Effector memory CD4-positive, alpha-beta T cell (primary cell): ENCODE measurements around the gene KCTD17.

ENCODE experiments used
- DNase-seq, 3 donors: peaks; one replicate each; pipeline ENCODE4 v3.0.0-alpha.2; 2020
- H3K27ac ChIP-seq: 2 replicates; pipeline ENCODE4 v1.7.0; 2013; ENCODE audit warnings: mild to moderate bottlenecking, low read length, moderate library complexity; ENCODE audit not compliant: insufficient read depth, poor library complexity, severe bottlenecking
- H3K27me3 ChIP-seq: replicated peaks from 2 replicates; pipeline ENCODE4 v1.7.0; 2013; ENCODE audit warnings: mild to moderate bottlenecking, low read length; ENCODE audit not compliant: insufficient read depth, control insufficient read depth, poor library complexity, severe bottlenecking
- H3K36me3 ChIP-seq: 2 replicates; pipeline ENCODE4 v1.7.0; 2013; ENCODE audit warnings: mild to moderate bottlenecking, low read length, moderate library complexity; ENCODE audit not compliant: control insufficient read depth, insufficient read depth
- H3K4me1 ChIP-seq: 2 replicates; pipeline ENCODE4 v1.7.0; 2013; ENCODE audit warnings: low read length, mild to moderate bottlenecking; ENCODE audit not compliant: control insufficient read depth, insufficient read depth, poor library complexity, severe bottlenecking
- H3K4me3 ChIP-seq: 2 replicates; pipeline ENCODE4 v1.7.0; 2013; ENCODE audit warnings: low read length, low read depth, mild to moderate bottlenecking; ENCODE audit not compliant: insufficient read depth, poor library complexity, severe bottlenecking
- H3K9me3 ChIP-seq: 2 replicates; pipeline ENCODE4 v1.7.0; 2013; ENCODE audit warnings: mild to moderate bottlenecking, low read length, moderate library complexity; ENCODE audit not compliant: control insufficient read depth

KCTD17 gene

GRCh38 chr22:37037669-37038068 is 13.9 kb upstream of the KCTD17 start:
- no peaks in the 10 kb centered on the region for H3K4me1 ChIP-seq
- no peak overlapping the region for H3K27ac ChIP-seq
- no peaks in the 10 kb centered on the region for H3K9me3 ChIP-seq
- peaks cover 5% of the 10 kb centered on the region for H3K27me3 ChIP-seq
- H3K4me3 ChIP-seq = no peak overlapping the region
- H3K36me3 ChIP-seq = no peaks in the 10 kb centered on the region
- no peak for DNase-seq

- H3K4me3 ChIP-seq = no peak overlapping the region
- H3K27ac ChIP-seq = no peak overlapping the region
- H3K9me3 ChIP-seq = no peaks in the 10 kb centered on the region
- peaks cover 5% of the 10 kb centered on the region for H3K27me3 ChIP-seq
- no peak for DNase-seq
- H3K4me1 ChIP-seq = no peaks in the 10 kb centered on the region
- no peaks in the 10 kb centered on the region for H3K36me3 ChIP-seq
Measured at GRCh38 chr22:37039466-37039865, 12.1 kb upstream of the KCTD17 start.

GRCh38 chr22:37043209-37043827 is 8.2 kb upstream of the KCTD17 start:
- no peaks in the 10 kb centered on the region for H3K27me3 ChIP-seq
- no peak overlapping the region for H3K27ac ChIP-seq
- no peaks in the 10 kb centered on the region for H3K9me3 ChIP-seq
- no peak overlapping the region for H3K4me3 ChIP-seq
- H3K4me1 ChIP-seq = no peaks in the 10 kb centered on the region
- no peak for DNase-seq
- no peaks in the 10 kb centered on the region for H3K36me3 ChIP-seq

DNA sequence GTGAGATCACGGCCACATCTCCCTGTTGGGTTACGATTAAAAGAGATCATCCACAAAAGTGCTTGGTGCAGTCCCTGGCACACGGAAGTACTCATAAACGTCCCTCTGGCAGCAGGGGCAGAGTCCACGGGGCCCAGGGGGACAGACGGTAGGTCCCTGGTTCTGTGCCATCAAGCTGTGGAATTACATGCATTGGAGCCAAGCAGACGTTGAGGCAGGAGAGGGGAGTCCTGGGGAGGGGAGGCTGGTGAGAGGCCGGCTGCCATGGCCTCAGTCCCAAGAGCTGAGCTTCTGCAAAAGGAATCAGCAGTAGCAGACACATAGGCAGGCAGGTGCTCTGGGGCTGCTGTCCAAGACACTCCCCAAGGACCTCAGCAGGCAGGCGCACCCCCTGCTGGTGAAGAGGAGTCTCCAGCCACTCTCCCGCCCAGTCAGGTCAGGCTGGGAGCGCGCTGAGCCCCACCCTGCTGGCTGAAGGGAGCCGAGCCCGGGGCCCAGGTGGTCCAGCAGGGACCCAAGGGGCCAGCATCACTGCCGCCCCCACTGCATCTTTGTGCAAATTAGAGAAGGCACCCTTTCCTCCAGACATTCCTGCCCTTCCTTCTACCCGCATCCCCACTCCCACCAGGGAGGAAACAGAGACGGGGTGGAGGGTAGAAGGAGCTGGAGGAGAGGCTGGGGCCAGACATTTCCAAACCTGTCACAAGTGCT is 7.6 kb upstream of the KCTD17 start:
- H3K36me3 ChIP-seq = no peaks in the 10 kb centered on the region
- no peak for DNase-seq
- H3K4me3 ChIP-seq = no peak overlapping the region
- no peaks in the 10 kb centered on the region for H3K4me1 ChIP-seq
- H3K9me3 ChIP-seq = no peaks in the 10 kb centered on the region
- H3K27ac ChIP-seq = no peak overlapping the region
- H3K27me3 ChIP-seq = no peaks in the 10 kb centered on the region

DNA sequence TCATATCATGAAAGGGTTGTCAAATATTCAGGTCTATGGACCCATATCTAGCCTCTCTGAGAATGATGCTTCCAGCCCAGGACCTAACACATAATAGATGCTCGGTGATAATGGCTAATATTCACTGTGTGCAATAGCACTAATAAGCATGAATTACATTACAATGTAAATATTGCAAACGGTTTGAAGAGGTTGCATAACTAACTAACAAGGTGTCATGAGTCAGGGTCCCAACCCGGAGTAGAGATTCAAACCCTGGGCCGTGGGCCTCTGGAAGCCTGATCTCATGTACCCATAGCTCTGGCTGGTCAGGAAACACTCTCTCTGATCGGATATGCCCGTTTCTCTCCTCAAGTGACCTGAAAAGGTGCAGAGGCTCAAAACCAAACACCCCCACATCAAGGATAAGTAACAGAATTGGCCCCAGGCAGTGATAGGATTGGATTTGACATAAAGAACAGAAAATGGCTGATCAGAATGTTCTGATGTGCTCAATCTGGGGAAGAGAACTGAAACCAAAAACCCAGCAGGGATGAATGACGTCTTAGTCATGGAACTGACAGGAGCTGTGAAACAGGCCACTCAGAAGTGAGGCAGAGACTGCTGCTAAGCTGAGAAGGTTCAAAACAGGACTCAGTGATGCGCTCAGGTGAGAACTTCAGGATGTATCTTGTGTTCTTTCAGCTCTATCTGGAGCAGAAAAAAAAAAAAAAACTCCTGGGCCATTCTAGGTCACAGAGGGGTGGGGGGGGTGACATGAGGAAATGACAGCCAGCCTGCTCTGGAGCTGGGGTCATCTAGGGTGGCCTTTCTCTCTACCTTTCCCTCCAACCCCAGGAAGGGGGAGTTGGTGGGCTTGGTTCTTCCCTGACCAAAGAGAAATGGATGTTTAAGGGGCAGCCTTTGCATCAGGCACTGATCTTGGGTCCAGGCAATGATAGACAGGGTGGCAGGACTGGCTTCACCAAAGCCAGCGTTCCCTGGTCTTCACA is 6.6 kb upstream of the KCTD17 start:
- no peak for DNase-seq
- Histone ChIP-seq H3K9me3 (no peaks in the 10 kb centered on the region), H3K4me3 (no peak overlapping the region), H3K27ac (no peak overlapping the region), H3K4me1 (no peaks in the 10 kb centered on the region), H3K36me3 (no peaks in the 10 kb centered on the region), H3K27me3 (no peaks in the 10 kb centered on the region)

DNA sequence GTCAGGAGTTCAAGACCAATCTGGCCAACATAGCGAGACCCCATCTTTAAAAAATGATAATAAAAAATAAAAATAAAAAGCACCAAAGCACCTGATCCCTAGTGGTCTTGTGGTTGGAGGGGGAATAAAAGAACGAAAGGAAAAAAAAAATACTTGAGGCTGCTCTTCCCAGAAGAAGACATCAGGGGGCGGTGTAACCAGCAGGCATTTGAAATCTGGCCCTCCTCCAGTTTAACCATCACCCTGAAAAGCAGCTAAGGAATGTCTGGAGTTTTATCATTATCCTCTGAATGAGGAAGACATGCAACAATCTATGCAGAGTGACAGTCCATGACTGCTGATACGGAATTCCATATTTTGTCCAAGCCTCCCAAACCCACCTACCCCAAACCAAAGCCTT is 5.6 kb upstream of the KCTD17 start:
- Histone ChIP-seq H3K27ac (no peak overlapping the region), H3K27me3 (no peaks in the 10 kb centered on the region), H3K9me3 (no peaks in the 10 kb centered on the region), H3K4me1 (no peaks in the 10 kb centered on the region), H3K36me3 (no peaks in the 10 kb centered on the region), H3K4me3 (no peak overlapping the region)
- DNase-seq = no peak

DNA sequence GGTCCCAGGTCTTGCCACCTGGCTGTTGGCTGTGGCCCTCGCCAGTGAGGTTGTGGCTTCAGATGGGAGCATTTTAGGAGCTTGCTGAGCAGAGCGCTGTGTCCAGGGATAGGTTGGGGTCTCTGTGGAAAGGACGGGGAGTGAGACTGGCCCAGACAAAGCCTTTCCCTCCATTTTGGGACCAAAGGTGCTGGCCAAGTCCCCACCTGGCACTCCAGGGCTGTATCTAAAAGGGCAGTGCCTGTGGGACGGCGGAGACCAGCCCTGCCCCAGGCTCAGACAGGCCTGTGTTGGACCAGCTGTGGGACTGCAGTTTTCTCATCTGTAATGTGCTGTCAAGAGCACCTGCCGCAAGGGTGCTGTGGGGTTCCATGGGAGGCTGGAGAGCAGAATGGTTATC is 5.0 kb upstream of the KCTD17 start:
- Histone ChIP-seq H3K4me3 (no peak overlapping the region), H3K9me3 (no peaks in the 10 kb centered on the region), H3K27ac (no peak overlapping the region), H3K27me3 (no peaks in the 10 kb centered on the region), H3K36me3 (no peaks in the 10 kb centered on the region), H3K4me1 (no peaks in the 10 kb centered on the region)
- DNase-seq = no peak

DNA sequence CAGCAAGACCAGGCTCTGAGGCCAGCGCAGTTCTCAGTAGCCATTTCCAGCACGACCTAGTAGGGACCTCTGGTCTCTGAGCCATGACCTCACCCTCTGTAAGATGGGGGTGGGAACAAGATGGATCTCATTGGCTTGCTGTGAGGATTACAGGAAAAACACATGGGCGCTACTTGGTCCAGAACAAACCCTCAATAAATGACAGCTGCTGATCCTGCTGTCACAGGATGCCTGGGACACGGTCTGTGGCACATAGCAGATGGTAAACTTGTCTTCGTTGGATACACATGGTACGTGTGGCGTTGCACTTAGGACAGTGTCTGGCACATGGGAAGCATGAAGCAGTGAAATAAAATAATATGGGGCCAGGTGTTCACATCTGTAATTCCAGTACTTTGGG is 4.5 kb upstream of the KCTD17 start:
- no peak overlapping the region for H3K27ac ChIP-seq
- no peak overlapping the region for H3K4me3 ChIP-seq
- H3K4me1 ChIP-seq = no peaks in the 10 kb centered on the region
- no peaks in the 10 kb centered on the region for H3K36me3 ChIP-seq
- no peak for DNase-seq
- H3K9me3 ChIP-seq = no peaks in the 10 kb centered on the region
- no peaks in the 10 kb centered on the region for H3K27me3 ChIP-seq

DNA sequence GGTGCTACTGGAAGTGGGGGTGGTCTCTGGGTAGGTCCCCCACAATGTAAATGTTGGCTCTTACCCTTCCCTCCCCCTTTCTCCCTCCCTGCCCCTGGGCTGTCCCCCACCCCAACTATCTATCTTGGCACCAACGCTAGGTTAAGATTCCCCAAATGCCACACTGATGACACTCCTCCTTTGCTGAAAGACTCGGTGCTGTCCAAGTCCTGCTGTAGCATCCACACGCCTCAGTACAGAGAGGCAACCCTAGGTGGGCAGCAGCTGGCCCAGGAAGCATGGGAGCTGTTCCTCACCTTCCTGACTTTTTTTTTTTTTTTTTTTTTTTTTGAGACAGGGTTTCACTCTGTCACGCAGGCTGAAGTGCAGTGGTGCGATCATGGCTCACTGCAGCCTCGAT is 3.4 kb upstream of the KCTD17 start:
- Histone ChIP-seq H3K9me3 (no peaks in the 10 kb centered on the region), H3K4me3 (no peak overlapping the region), H3K36me3 (no peaks in the 10 kb centered on the region), H3K27ac (no peak overlapping the region), H3K27me3 (no peaks in the 10 kb centered on the region), H3K4me1 (peaks cover 7% of the 10 kb centered on the region)
- DNase-seq = no peak

DNA sequence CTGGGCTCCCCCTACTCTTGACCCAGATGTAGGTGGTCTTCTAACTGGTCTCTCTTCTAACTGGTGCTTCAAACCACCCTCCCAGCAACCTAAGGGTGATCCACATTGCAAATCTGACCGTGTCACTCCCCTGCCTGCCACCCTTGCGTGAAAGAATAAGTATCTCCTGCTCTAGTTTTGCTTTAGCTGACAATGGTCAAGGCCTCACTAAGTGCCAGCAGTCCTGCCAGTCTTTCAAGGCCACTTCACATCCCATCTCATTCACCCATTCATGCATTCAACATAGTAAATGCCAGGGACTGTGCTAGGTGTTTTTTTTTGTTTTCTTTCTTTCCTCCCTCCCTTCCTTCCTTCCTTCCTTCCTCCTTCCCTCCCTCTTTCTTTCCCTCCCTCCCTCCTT is 2.3 kb upstream of the KCTD17 start:
- Histone ChIP-seq H3K9me3 (no peaks in the 10 kb centered on the region), H3K36me3 (peaks cover 4% of the 10 kb centered on the region), H3K4me1 (peaks cover 7% of the 10 kb centered on the region), H3K27me3 (no peaks in the 10 kb centered on the region), H3K27ac (no peak overlapping the region), H3K4me3 (no peak overlapping the region)
- no peak for DNase-seq
